B cell (primary cell): Measurements from ENCODE around the gene CNOT4. TPM values are rescaled to one million over a fixed set of nuclear protein-coding genes. Genes with fewer than 3 reads are reported as not detected.

ENCODE experiments used
- ATAC-seq: fragments of 200-7000 bp; cut with Tn5 transposase; one replicate; pipeline ENCODE4 v1.10.0; 2021; ENCODE audit warnings: low read depth, mild to moderate bottlenecking, moderate number of reproducible peaks, moderate library complexity
- CTCF ChIA-PET: fragments of 350-600 bp; sonication (Branson Sonifier 250); formaldehyde crosslinking; loops from one replicate; lab custom pipeline; 2021; ENCODE audit warnings: antibody characterized with exemption, inconsistent platforms; lab: Charles Lee
- POLR2A ChIA-PET: fragments of 350-600 bp; sonication (Branson Sonifier 250); formaldehyde crosslinking; loops from one replicate; lab custom pipeline; 2021; ENCODE audit warnings: antibody characterized with exemption; lab: Charles Lee
- DNase-seq: peaks from one replicate; pipeline ENCODE4 v3.0.0; 2013
- H2AFZ ChIP-seq: 2 replicates; pipeline ENCODE4 v1.6.1; 2012; ENCODE audit warnings: mild to moderate bottlenecking, low read depth, low read length; ENCODE audit not compliant: insufficient read depth, poor library complexity, severe bottlenecking
- H3K27ac ChIP-seq, 2 donors: 1 replicate in 1 of 2; 2 replicates in 1 of 2; pipeline ENCODE4 v1.5.1; 2012 to 2013; ENCODE audit warnings: low read length in 2 of 2, mild to moderate bottlenecking in 2 of 2, moderate library complexity in 1 of 2
- H3K27me3 ChIP-seq, 4 experiments: fragments of 200-600 bp in 1 of 4; sonication (generic) in 1 of 4; replicated peaks in 1 of 4; 1 replicate in 2 of 4; 2 replicates in 2 of 4; pipeline versions ENCODE4 v1.6.1 to v1.7.0; 2013 to 2016; ENCODE audit warnings: low read length in 3 of 4, mild to moderate bottlenecking in 2 of 4, mixed read lengths in 1 of 4, moderate library complexity in 1 of 4; ENCODE audit not compliant: insufficient read depth in 4 of 4, control insufficient read depth in 3 of 4; ENCODE audit errors: control extremely low read depth in 1 of 4
- H3K36me3 ChIP-seq, 2 experiments: replicated peaks in 1 of 2; 1 replicate in 1 of 2; 2 replicates in 1 of 2; pipeline versions ENCODE4 v1.6.1 to v1.7.1; 2013; ENCODE audit warnings: low read length in 1 of 2; ENCODE audit not compliant: insufficient read depth in 2 of 2, control insufficient read depth in 1 of 2; ENCODE audit errors: control extremely low read depth in 1 of 2, extremely low read depth in 1 of 2
- H3K4me1 ChIP-seq, 2 donors: fragments of 200-600 bp in 1 of 2; sonication (generic) in 1 of 2; 1 replicate in 1 of 2; 2 replicates in 1 of 2; pipeline versions ENCODE4 v1.5.1 to v1.6.1; 2013 to 2017; ENCODE audit warnings: low read length in 2 of 2; ENCODE audit not compliant: control insufficient read depth in 2 of 2, insufficient read depth in 2 of 2
- H3K4me2 ChIP-seq: replicated peaks from 2 replicates; pipeline ENCODE3; 2012; ENCODE audit warnings: mild to moderate bottlenecking, low read depth, low read length; ENCODE audit not compliant: poor library complexity, severe bottlenecking
- H3K4me3 ChIP-seq, 5 experiments: fragments of 200-600 bp in 1 of 5; sonication (generic) in 1 of 5; 1 replicate in 3 of 5; 2 replicates in 2 of 5; pipeline versions ENCODE4 v1.5.1 to v1.7.0; 2011 to 2016; ENCODE audit warnings: low read length in 4 of 5, mild to moderate bottlenecking in 4 of 5, low read depth in 2 of 5, control low read depth in 1 of 5, moderate library complexity in 1 of 5; ENCODE audit not compliant: insufficient read depth in 1 of 5; ENCODE audit errors: control extremely low read depth in 1 of 5, extremely low read depth in 1 of 5
- H3K79me2 ChIP-seq: fragments of 200-600 bp; sonication (generic); one replicate; pipeline ENCODE4 v1.6.0; 2016; ENCODE audit warnings: low read length; ENCODE audit not compliant: control insufficient read depth, insufficient read depth
- H3K9ac ChIP-seq: fragments of 200-600 bp; sonication (generic); 2 replicates; pipeline ENCODE4 v1.6.1; 2017; ENCODE audit warnings: mild to moderate bottlenecking, low read length, moderate library complexity
- H3K9me3 ChIP-seq, 3 donors: one replicate each; pipeline versions ENCODE4 v1.6.1 to v1.7.1; 2013; ENCODE audit warnings: low read length in 2 of 3; ENCODE audit not compliant: control insufficient read depth in 2 of 3, insufficient read depth in 1 of 3; ENCODE audit errors: control extremely low read depth in 1 of 3
- H4K20me1 ChIP-seq: 2 replicates; pipeline ENCODE4 v1.6.0; 2012; ENCODE audit warnings: mild to moderate bottlenecking, low read length; ENCODE audit not compliant: insufficient read depth, control insufficient read depth, poor library complexity, severe bottlenecking
- H3K27ac Mint-ChIP-seq: one replicate; pipeline ENCODE4 v1.8.0; 2021; ENCODE audit warnings: mixed read lengths
- H3K27me3 Mint-ChIP-seq: one replicate; pipeline ENCODE4 v1.8.0; 2021; ENCODE audit warnings: mixed read lengths
- H3K4me1 Mint-ChIP-seq: one replicate; pipeline ENCODE4 v1.8.0; 2021; ENCODE audit warnings: mixed read lengths
- H3K4me3 Mint-ChIP-seq: one replicate; pipeline ENCODE4 v1.8.0; 2021; ENCODE audit warnings: mixed read lengths
- H3K9me3 Mint-ChIP-seq: one replicate; pipeline ENCODE4 v1.8.0; 2022; ENCODE audit warnings: mixed read lengths; ENCODE audit not compliant: insufficient read depth
- CTCF ChIP-seq: fragments of 200-600 bp; IDR thresholded peaks from one replicate; pipeline ENCODE4 v1.8.0; 2022; ENCODE audit warnings: antibody characterized with exemption, mild to moderate bottlenecking
- EZH2 ChIP-seq: IDR thresholded peaks from 2 replicates; pipeline ENCODE4 v1.6.1; 2012; ENCODE audit warnings: borderline replicate concordance, low read depth, mild to moderate bottlenecking, moderate library complexity, low read length; ENCODE audit not compliant: insufficient read depth, poor library complexity, severe bottlenecking
- WGBS: methylation state at CpG from one replicate; pipeline ENCODE4 v1.1.5; 2013; ENCODE audit warnings: missing lambda C conversion rate; ENCODE audit not compliant: insufficient coverage; 5-methylcytosine and 5-hydroxymethylcytosine counted together
- intact Hi-C: fragments of 100-400 bp; cut with micrococcal nuclease; formaldehyde crosslinking; loops from one replicate; pipeline ENCODE4 v1.10.0; 2022
- polyA plus RNA-seq: library from polyadenylated mRNA; depleted of rRNA; stranded (reverse); fragments of >200 nt; gene quantifications from 2 replicates; pipeline ENCODE4 v1.2.3, GENCODE V29; 2012
- total RNA-seq, 2 donors: library from RNA; stranded (reverse); fragments of 120-200 nt in 1 of 2; gene quantifications; 1 replicate in 1 of 2; 2 replicates in 1 of 2; pipeline versions ENCODE4 v1.2.3 to v1.2.4, GENCODE V29; 2013 to 2022

The CNOT4 gene
- total and polyA plus RNA-seq, 2 donors (not counting 1 experiment from before 2014, with no cell fraction given) = 9.8 to 52.1 TPM

GRCh38 chr7:135407884-135408283 is 102.0 kb downstream of the CNOT4 start:
- H3K79me2 ChIP-seq = no peaks in the 10 kb centered on the region
- CTCF ChIA-PET = no interaction called here
- POLR2A ChIA-PET = interaction anchor here (0.7 kb wide), 1 partner anchor 26 kb away, joined by 3 read pairs; no protein-coding TSS in a partner anchor

DNA sequence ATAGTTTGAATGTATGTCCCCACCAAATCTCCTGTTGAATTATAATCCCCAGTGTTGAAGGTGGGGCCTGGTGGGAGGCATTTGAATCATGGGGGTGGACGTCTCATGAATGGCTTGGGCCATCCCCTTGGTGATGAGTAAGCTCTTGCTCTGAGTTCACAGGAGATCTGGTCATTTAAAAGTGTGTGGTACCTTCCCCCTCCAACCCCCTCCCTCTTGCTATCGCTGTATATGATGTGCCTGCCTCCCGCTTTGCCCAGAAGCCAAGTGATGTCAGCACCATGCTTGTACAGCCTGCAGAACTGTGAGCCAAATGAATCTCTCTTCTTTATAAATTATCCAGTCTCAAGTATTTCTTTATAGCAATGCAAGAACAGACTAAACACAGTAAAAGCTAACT is 103.0 kb downstream of the CNOT4 start:
- ATAC-seq (no peak), DNase-seq (no peak)
- Histone ChIP-seq H3K4me1 (no peaks in the 10 kb centered on the region), H3K9me3 (no peaks in the 10 kb centered on the region), H3K27ac (no peak overlapping the region), H2AFZ (no peak overlapping the region), H4K20me1 (no peaks in the 10 kb centered on the region), H3K9ac (no peak overlapping the region), H3K36me3 (peaks cover 2 to 35% of the 10 kb centered on the region in 2 experiments), H3K4me3 (no peak overlapping the region), H3K27me3 (no peaks in the 10 kb centered on the region), H3K79me2 (no peaks in the 10 kb centered on the region), H3K4me2 (no peak overlapping the region)
- TF ChIP-seq EZH2 (no peak), CTCF (no peak)
- H3K4me3 Mint-ChIP-seq = no peak overlapping the region
- H3K27me3 Mint-ChIP-seq = no peaks in the 10 kb centered on the region
- 100% methylated on average over 2 of the region's 3 CpGs for WGBS
- H3K27ac Mint-ChIP-seq = no peak overlapping the region
- ChIA-PET CTCF (no interaction called here), POLR2A (no interaction called here)
- no peaks in the 10 kb centered on the region for H3K9me3 Mint-ChIP-seq
- intact Hi-C loops = no loop called here
- no peaks in the 10 kb centered on the region for H3K4me1 Mint-ChIP-seq

More at GRCh38 chr7:135407884-135408283, 102.0 kb downstream of the CNOT4 start:
- H3K27ac ChIP-seq = no peak overlapping the region
- Mint-ChIP-seq H3K9me3 (no peaks in the 10 kb centered on the region), H3K4me3 (no peak overlapping the region), H3K27me3 (no peaks in the 10 kb centered on the region), H3K4me1 (no peaks in the 10 kb centered on the region), H3K27ac (no peak overlapping the region)
- ATAC-seq (no peak), DNase-seq (no peak)
- H3K4me2 ChIP-seq = no peak overlapping the region
- H3K9ac ChIP-seq = no peak overlapping the region
- H3K4me1 ChIP-seq = no peaks in the 10 kb centered on the region
- no peak overlapping the region for H3K4me3 ChIP-seq
- H3K36me3 ChIP-seq = peaks cover 2 to 39% of the 10 kb centered on the region in 2 experiments
- no peak for TF ChIP-seq EZH2
- TF ChIP-seq CTCF = no peak
- no peaks in the 10 kb centered on the region for H3K9me3 ChIP-seq
- no peaks in the 10 kb centered on the region for H4K20me1 ChIP-seq
- no peaks in the 10 kb centered on the region for H3K27me3 ChIP-seq
- intact Hi-C loops = no loop called here
- no peak overlapping the region for H2AFZ ChIP-seq
